CD4-positive, alpha-beta memory T cell (primary cell): ENCODE results near the gene SINHCAF. TPM values are rescaled to one million over a fixed set of nuclear protein-coding genes. Genes with fewer than 3 reads are reported as not detected.

Experiments
- CTCF ChIA-PET: fragments of 350-600 bp; sonication (Branson Sonifier 250); formaldehyde crosslinking; loops from one replicate; lab custom pipeline; 2021; ENCODE audit warnings: inconsistent platforms; ENCODE audit not compliant: partially characterized antibody; lab: Charles Lee
- POLR2A ChIA-PET: fragments of 350-600 bp; sonication (Branson Sonifier 250); formaldehyde crosslinking; loops from one replicate; lab custom pipeline; 2021; ENCODE audit not compliant: partially characterized antibody; lab: Charles Lee
- DNase-seq, 5 donors: peaks; one replicate each; pipeline versions ENCODE4 v3.0.0 to v3.0.0-alpha.2; 2020 to 2022; ENCODE audit warnings: mixed read lengths in 1 of 5
- H3K27ac ChIP-seq: one replicate; pipeline ENCODE4 v1.7.0; 2013; ENCODE audit warnings: low read depth, low read length
- H3K27me3 ChIP-seq: 2 replicates; pipeline ENCODE4 v1.7.0; 2013; ENCODE audit warnings: mild to moderate bottlenecking, low read length, moderate library complexity; ENCODE audit not compliant: insufficient read depth
- H3K36me3 ChIP-seq: 2 replicates; pipeline ENCODE4 v1.7.0; 2013; ENCODE audit warnings: mild to moderate bottlenecking, low read length, moderate library complexity; ENCODE audit not compliant: insufficient read depth
- H3K4me1 ChIP-seq: 2 replicates; pipeline ENCODE4 v1.7.0; 2013; ENCODE audit warnings: mild to moderate bottlenecking, low read length, moderate library complexity; ENCODE audit not compliant: insufficient read depth
- H3K4me3 ChIP-seq, 2 donors: one replicate each; pipeline ENCODE4 v1.7.0; 2013; ENCODE audit warnings: low read length in 2 of 2, mild to moderate bottlenecking in 1 of 2
- H3K9me3 ChIP-seq, 2 donors: one replicate each; pipeline ENCODE4 v1.7.0; 2013; ENCODE audit warnings: low read length in 2 of 2, control low read depth in 1 of 2; ENCODE audit not compliant: control insufficient read depth in 1 of 2
- H3K27ac Mint-ChIP-seq, 7 donors: one replicate each; pipeline ENCODE4 v1.8.0; 2020 to 2021; ENCODE audit warnings: mixed read lengths in 7 of 7, mild to moderate bottlenecking in 6 of 7, inconsistent platforms in 3 of 7, moderate library complexity in 3 of 7
- H3K27me3 Mint-ChIP-seq, 2 donors: one replicate each; pipeline ENCODE4 v1.8.0; 2020 to 2021; ENCODE audit warnings: mixed read lengths in 2 of 2
- H3K36me3 Mint-ChIP-seq, 2 donors: one replicate each; pipeline ENCODE4 v1.8.0; 2020 to 2021; ENCODE audit warnings: mixed read lengths in 2 of 2, inconsistent platforms in 1 of 2, mild to moderate bottlenecking in 1 of 2
- H3K4me1 Mint-ChIP-seq, 4 donors: one replicate each; pipeline ENCODE4 v1.8.0; 2020 to 2021; ENCODE audit warnings: mixed read lengths in 4 of 4, mild to moderate bottlenecking in 1 of 4
- H3K4me3 Mint-ChIP-seq, 8 donors: one replicate each; pipeline ENCODE4 v1.8.0; 2020 to 2021; ENCODE audit warnings: mixed read lengths in 8 of 8, mild to moderate bottlenecking in 7 of 8, moderate library complexity in 6 of 8, inconsistent platforms in 3 of 8
- H3K9me3 Mint-ChIP-seq, 8 donors: one replicate each; pipeline ENCODE4 v1.8.0; 2020 to 2021; ENCODE audit warnings: mixed read lengths in 8 of 8, mild to moderate bottlenecking in 5 of 8, inconsistent platforms in 3 of 8, moderate library complexity in 1 of 8
- intact Hi-C: fragments of 100-400 bp; cut with micrococcal nuclease; formaldehyde crosslinking; loops from one replicate; pipeline ENCODE4 v1.15.1; 2023
- polyA plus RNA-seq, 2 donors: library from polyadenylated mRNA; unstranded; fragments of 300-500 nt; fragmentation: Illumina TruSeq; gene quantifications; one replicate each; pipeline ENCODE4 v1.2.3, GENCODE V29; 2021
- total RNA-seq, 2 experiments: library from RNA; stranded (reverse); gene quantifications; one replicate each; pipeline ENCODE4 v1.2.3, GENCODE V29; 2021

SINHCAF gene
- total and polyA plus RNA-seq, 4 experiments from 2014 or later: 69.6 to 98.5 (median 92.2) TPM

DNA sequence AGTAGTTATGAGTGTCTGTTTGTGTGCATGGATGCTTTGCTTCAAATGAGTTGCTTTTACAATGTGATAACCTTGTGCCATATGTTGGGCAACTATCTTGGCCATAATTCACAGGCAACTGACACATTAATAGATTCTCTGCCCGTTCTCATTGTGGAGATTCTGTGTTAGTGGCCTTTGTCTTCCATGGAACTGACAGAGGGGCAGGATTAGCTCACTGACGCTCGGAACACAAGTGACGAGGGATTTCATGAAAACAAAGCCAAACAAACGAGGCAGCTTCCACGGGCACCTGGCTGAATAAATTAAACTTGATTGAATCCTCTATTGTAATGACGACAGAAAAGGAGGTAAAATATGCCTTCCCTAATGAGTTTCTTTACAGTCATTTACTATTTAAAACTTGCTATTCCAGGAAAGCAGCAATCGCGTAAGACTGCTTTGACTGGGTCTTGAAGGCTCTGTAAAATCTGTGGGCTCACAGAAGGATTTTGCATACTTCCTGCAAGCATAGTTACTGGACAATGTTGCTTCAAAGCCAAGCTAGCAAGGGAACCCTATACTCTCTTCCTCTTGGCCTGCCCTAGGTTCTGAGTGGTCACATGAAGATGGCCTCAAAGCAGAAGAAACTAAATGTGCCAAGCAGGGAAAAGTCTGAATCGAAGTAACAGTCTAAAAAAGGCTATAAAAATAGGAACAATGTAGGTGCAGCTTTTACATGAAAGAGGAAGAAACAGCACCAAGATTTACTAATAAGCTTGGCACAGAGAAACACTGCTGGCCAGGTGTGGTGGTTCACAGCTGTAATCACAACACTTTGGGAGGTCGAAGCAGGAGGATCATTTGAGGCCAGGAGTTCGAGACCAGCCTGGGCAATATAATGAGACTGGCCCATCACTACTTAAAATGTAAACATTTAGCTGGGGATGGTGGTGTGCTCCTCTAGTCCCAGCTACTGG, 28.1 kb upstream of the SINHCAF start:
- H3K27ac ChIP-seq: no peak overlapping the region

DNA sequence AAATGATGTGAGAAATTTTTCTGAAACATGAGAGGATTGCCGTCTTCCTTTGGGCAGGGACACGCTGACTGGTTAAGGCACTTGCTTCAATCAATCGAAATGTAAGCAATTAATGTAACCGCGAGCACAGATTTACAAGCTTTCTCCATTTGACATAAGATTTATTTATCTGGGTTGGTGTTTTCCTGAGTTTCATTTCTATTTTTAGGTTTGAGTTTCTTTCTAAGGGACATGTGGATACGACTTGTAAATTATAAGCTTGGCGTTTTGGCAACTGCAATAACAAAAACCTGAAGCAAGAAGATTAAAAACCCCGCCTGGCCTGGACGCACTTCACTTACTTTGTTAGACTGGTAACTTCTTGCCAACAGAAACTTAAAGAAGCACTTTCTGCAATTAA, 20.3 kb upstream of the SINHCAF start:
- ChIA-PET POLR2A (no interaction called here), CTCF (no interaction called here)
- H3K27me3 ChIP-seq: no peaks in the 10 kb centered on the region
- no peaks in the 10 kb centered on the region for H3K36me3 ChIP-seq
- no peak overlapping the region for H3K4me3 ChIP-seq
- H3K27ac ChIP-seq: no peak overlapping the region
- no peak for DNase-seq
- H3K4me3 Mint-ChIP-seq: no peak overlapping the region
- peaks cover 0 to 2% (median 0%) of the 10 kb centered on the region in 8 donors for H3K9me3 Mint-ChIP-seq
- peaks cover 1 to 8% of the 10 kb centered on the region in 2 donors for H3K27me3 Mint-ChIP-seq
- H3K4me1 Mint-ChIP-seq: peaks cover 0 to 2% (median 0%) of the 10 kb centered on the region in 4 donors
- no peaks in the 10 kb centered on the region for H3K36me3 Mint-ChIP-seq
- H3K27ac Mint-ChIP-seq: no peak overlapping the region
- H3K9me3 ChIP-seq: no peaks in the 10 kb centered on the region
- intact Hi-C loops: no loop called here
- H3K4me1 ChIP-seq: no peaks in the 10 kb centered on the region

More for the DNA sequence above, 28.1 kb upstream of the SINHCAF start:
- intact Hi-C loops: no loop called here
- CTCF ChIA-PET: interaction anchor here (0.6 to 2.1 kb wide), 3 partner anchors 9 to 558 kb away, joined by 3 to 5 read pairs (median 3); no protein-coding TSS in a partner anchor
- no peaks in the 10 kb centered on the region for H3K4me1 Mint-ChIP-seq
- no peak overlapping the region for H3K27ac Mint-ChIP-seq
- Histone ChIP-seq H3K9me3 (no peaks in the 10 kb centered on the region), H3K27me3 (no peaks in the 10 kb centered on the region), H3K36me3 (no peaks in the 10 kb centered on the region), H3K4me3 (no peak overlapping the region), H3K4me1 (no peaks in the 10 kb centered on the region)
- peaks cover 0 to 8% of the 10 kb centered on the region in 2 donors for H3K27me3 Mint-ChIP-seq
- DNase-seq: no peak
- POLR2A ChIA-PET: interaction anchor here (0.7 kb wide), 1 partner anchor 28 kb away, joined by 4 read pairs; the partner anchor contains the start of gene SINHCAF
- no peak overlapping the region for H3K4me3 Mint-ChIP-seq
- H3K36me3 Mint-ChIP-seq: no peaks in the 10 kb centered on the region
- H3K9me3 Mint-ChIP-seq: peaks cover 0 to 2% (median 0%) of the 10 kb centered on the region in 8 donors

DNA sequence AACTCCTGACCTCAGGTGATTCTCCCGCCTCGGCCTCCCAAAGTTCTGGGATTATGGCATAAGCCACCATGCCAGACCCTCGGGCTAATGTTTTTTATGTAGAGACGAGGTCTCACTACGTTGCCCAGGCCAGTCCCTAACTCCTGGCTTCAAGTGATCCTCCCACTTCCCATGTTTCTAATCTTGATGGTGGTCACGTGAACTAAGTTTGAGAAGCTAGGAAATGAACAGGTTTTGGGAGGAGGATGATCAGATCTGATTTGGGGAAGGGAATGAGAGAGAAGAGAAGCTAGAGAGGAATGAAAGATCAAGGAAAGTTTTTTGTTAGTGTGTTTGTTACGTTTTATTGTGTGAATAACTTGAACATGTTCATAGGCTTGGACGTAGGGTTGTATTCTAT, 17.2 kb upstream of the SINHCAF start:
- ChIA-PET CTCF (no interaction called here), POLR2A (no interaction called here)
- H3K4me1 Mint-ChIP-seq: peaks cover 0 to 2% (median 0%) of the 10 kb centered on the region in 4 donors
- H3K36me3 ChIP-seq: no peaks in the 10 kb centered on the region
- no peak for DNase-seq
- H3K36me3 Mint-ChIP-seq: no peaks in the 10 kb centered on the region
- H3K4me3 ChIP-seq: no peak overlapping the region
- no peaks in the 10 kb centered on the region for H3K27me3 ChIP-seq
- H3K27ac Mint-ChIP-seq: no peak overlapping the region
- H3K9me3 ChIP-seq: no peaks in the 10 kb centered on the region
- H3K27me3 Mint-ChIP-seq: peaks cover 0 to 1% of the 10 kb centered on the region in 2 donors
- no peaks in the 10 kb centered on the region for H3K9me3 Mint-ChIP-seq
- H3K4me3 Mint-ChIP-seq: no peak overlapping the region
- H3K4me1 ChIP-seq: no peaks in the 10 kb centered on the region
- intact Hi-C loops: no loop called here
- H3K27ac ChIP-seq: no peak overlapping the region

DNA sequence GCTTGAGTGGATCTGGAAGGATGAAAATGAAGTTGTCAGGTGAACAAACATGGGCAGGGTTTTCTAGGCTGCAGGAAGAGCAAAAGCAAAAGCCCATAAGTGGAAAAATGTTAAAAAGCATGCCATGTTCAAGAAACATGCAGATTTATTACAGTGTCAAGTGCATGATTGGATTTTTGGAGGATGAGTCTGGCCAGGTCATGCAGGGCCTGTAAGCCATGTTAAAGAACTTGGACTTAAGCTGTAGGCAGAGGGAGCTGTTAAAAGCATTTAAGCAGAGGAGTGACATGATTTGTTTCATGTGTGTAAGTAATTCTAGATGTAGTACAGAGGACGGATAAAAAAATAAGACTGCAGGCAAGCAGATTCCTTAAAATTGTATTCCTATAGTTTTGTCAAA, 16.3 kb upstream of the SINHCAF start:
- H3K9me3 ChIP-seq: no peaks in the 10 kb centered on the region
- POLR2A ChIA-PET: no interaction called here
- H3K4me1 ChIP-seq: no peaks in the 10 kb centered on the region
- intact Hi-C loops: no loop called here
- CTCF ChIA-PET: interaction anchor here (1.1 kb wide), 1 partner anchor 70 kb away, joined by 3 read pairs; no protein-coding TSS in a partner anchor
- Mint-ChIP-seq H3K4me3 (no peak overlapping the region), H3K36me3 (no peaks in the 10 kb centered on the region), H3K9me3 (no peaks in the 10 kb centered on the region), H3K4me1 (peaks cover 0 to 2% (median 0%) of the 10 kb centered on the region in 4 donors), H3K27me3 (peaks cover 0 to 1% of the 10 kb centered on the region in 2 donors), H3K27ac (no peak overlapping the region)
- H3K27me3 ChIP-seq: no peaks in the 10 kb centered on the region
- DNase-seq: no peak
- H3K27ac ChIP-seq: no peak overlapping the region
- H3K36me3 ChIP-seq: no peaks in the 10 kb centered on the region
- no peak overlapping the region for H3K4me3 ChIP-seq

DNA sequence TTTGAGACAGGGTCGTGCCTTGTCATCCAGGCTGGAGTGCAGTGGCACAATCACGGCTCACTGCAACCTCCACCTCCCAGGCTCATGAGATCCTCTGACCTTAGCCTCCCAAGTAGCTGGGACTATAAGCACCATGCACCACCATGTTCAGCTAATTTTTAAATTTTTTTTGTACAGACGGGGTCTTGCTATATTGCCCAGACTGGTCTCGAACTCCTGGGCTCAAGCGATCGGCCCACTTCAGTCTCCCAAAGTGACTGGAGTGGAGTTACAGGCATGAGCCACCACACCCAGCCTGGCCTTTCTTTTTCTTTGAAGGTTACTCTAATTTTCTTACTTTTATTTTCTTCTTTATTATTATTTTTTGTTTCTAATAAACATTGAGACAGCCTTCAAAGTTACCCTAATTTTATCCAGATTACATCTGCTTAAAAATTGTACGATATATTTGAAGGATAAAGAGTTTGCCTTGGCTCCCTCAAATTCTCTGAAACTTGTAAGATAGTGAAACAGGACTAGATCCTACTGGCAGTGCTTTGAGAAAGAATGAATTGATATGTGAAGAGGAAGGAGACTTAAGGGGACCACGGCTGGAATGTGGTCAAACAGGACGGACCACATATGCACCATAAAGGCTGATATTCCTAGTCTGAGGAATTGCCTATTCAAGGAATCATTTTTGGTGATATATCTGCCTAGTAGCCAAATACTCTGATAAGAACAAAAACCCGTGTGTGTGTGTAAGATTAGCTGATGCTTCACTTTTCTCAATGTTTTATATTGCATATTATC, 14.1 kb upstream of the SINHCAF start:
- H3K4me1 Mint-ChIP-seq: no peaks in the 10 kb centered on the region
- H3K27me3 ChIP-seq: no peaks in the 10 kb centered on the region
- H3K36me3 Mint-ChIP-seq: no peaks in the 10 kb centered on the region
- no peaks in the 10 kb centered on the region for H3K4me1 ChIP-seq
- H3K4me3 Mint-ChIP-seq: no peak overlapping the region
- no peaks in the 10 kb centered on the region for H3K9me3 Mint-ChIP-seq
- no peaks in the 10 kb centered on the region for H3K36me3 ChIP-seq
- H3K27ac Mint-ChIP-seq: no peak overlapping the region
- no peak overlapping the region for H3K27ac ChIP-seq
- DNase-seq: no peak
- intact Hi-C loops: no loop called here
- H3K27me3 Mint-ChIP-seq: no peaks in the 10 kb centered on the region
- no peaks in the 10 kb centered on the region for H3K9me3 ChIP-seq
- CTCF ChIA-PET: no interaction called here
- POLR2A ChIA-PET: interaction anchor here (0.6 kb wide), 1 partner anchor 62 kb away, joined by 3 read pairs; no protein-coding TSS in a partner anchor
- no peak overlapping the region for H3K4me3 ChIP-seq

DNA sequence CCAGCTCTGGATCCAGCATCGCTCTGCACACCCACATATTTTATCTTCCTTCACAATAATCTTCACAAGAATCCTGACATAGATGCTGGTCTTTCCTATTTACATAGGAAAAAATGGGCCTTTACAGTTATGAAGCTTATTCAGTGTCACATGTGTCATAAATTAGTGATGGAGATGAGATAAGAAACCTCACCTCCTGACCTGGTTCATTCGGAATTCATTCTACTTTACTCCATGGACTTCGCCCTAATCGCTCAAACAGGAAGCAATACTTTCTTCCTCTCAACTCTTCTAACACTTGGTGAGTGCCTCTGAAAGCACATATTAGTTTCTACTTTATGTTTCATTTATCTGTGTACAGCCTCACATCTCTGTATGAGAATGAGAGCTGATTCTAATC, 12.0 kb upstream of the SINHCAF start:
- Mint-ChIP-seq H3K9me3 (no peaks in the 10 kb centered on the region), H3K4me1 (no peaks in the 10 kb centered on the region), H3K4me3 (no peak overlapping the region), H3K27ac (no peak overlapping the region), H3K36me3 (no peaks in the 10 kb centered on the region), H3K27me3 (no peaks in the 10 kb centered on the region)
- CTCF ChIA-PET: interaction anchor here (1.0 to 2.0 kb wide), 4 partner anchors 10 to 66 kb away, joined by 3 to 6 read pairs (median 4); no protein-coding TSS in a partner anchor
- POLR2A ChIA-PET: no interaction called here
- Histone ChIP-seq H3K36me3 (no peaks in the 10 kb centered on the region), H3K4me1 (no peaks in the 10 kb centered on the region), H3K4me3 (no peak overlapping the region), H3K27me3 (no peaks in the 10 kb centered on the region), H3K9me3 (no peaks in the 10 kb centered on the region), H3K27ac (no peak overlapping the region)
- no peak for DNase-seq
- intact Hi-C loops: no loop called here

DNA sequence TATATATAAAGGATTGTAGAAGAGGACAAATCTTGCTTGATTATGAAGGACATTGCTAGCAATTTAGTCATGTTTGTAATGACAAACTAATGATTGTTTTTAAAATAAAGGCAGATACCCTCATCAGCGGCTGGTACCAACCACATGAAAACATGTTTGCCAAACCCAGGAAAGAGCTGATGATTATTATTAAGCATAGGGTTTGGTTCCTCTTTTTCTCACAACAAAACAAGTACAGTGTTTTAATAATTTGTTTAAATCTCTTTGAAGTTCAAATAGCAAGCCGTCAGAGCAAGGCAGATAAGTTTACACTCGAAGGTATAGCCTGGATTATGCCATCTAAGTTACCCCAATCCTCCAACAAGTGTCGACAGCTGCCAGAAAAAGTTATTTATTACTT, 5.3 kb upstream of the SINHCAF start:
- no peaks in the 10 kb centered on the region for H3K4me1 ChIP-seq
- CTCF ChIA-PET: no interaction called here
- no peaks in the 10 kb centered on the region for H3K36me3 ChIP-seq
- H3K27ac ChIP-seq: no peak overlapping the region
- Mint-ChIP-seq H3K4me1 (peaks cover 0 to 7% (median 4%) of the 10 kb centered on the region in 4 donors), H3K4me3 (no peak overlapping the region), H3K27ac (no peak overlapping the region), H3K36me3 (no peaks in the 10 kb centered on the region), H3K27me3 (peaks cover 0 to 1% of the 10 kb centered on the region in 2 donors), H3K9me3 (no peaks in the 10 kb centered on the region)
- intact Hi-C loops: no loop called here
- POLR2A ChIA-PET: no interaction called here
- H3K4me3 ChIP-seq: no peak overlapping the region
- no peaks in the 10 kb centered on the region for H3K27me3 ChIP-seq
- no peaks in the 10 kb centered on the region for H3K9me3 ChIP-seq
- DNase-seq: no peak
